ENCODE results near the gene KCNF1. TPM values are rescaled to one million over a fixed set of nuclear protein-coding genes. Genes with fewer than 3 reads are reported as not detected.

KCNF1 gene
- total RNA-seq, 2 donors from 2014 or later: 1.0 TPM; not detected in 1

- intact Hi-C loops (cut with DNase I): no loop called here
Measured at GRCh38 chr2:10930721-10931516, 19.2 kb downstream of the KCNF1 start.

GRCh38 chr2:10931710-10932255 is 20.0 kb downstream of the KCNF1 start:
- Histone ChIP-seq H3K9me3 (no peaks in the 10 kb centered on the region), H3K27ac (no peak overlapping the region), H3K36me3 (no peaks in the 10 kb centered on the region), H3K27me3 (replicated peaks; ENCODE audit: insufficient read depth) (no peaks in the 10 kb centered on the region), H3K4me3 (no peak overlapping the region), H3K4me1 (replicated peaks) (no peaks in the 10 kb centered on the region)
- WGBS: 74% methylated on average over 11 of the region's 14 CpGs
- no peak for DNase-seq (ENCODE audit: low spot score)
- intact Hi-C loops (cut with DNase I): no loop called here
- TF ChIP-seq POLR2AphosphoS5 (IDR thresholded peaks at IDR 0.05): no peak
- no peak for TF ChIP-seq CTCF (IDR thresholded peaks at IDR 0.05)
- no peak for TF ChIP-seq POLR2A (IDR thresholded peaks at IDR 0.05)

More at GRCh38 chr2:10930721-10931516, 19.2 kb downstream of the KCNF1 start:
- Histone ChIP-seq H3K27ac (no peak overlapping the region), H3K4me1 (replicated peaks) (no peaks in the 10 kb centered on the region), H3K27me3 (replicated peaks; ENCODE audit: insufficient read depth) (no peaks in the 10 kb centered on the region), H3K9me3 (no peaks in the 10 kb centered on the region), H3K4me3 (no peak overlapping the region), H3K36me3 (no peaks in the 10 kb centered on the region)
- DNase-seq (ENCODE audit: low spot score): no peak
- 87% methylated on average over 12 of the region's 12 CpGs for WGBS
- TF ChIP-seq POLR2A (IDR thresholded peaks at IDR 0.05) (no peak), POLR2AphosphoS5 (IDR thresholded peaks at IDR 0.05) (no peak), CTCF (IDR thresholded peaks at IDR 0.05) (no peak)

GRCh38 chr2:10932345-10933151 is 20.8 kb downstream of the KCNF1 start:
- Histone ChIP-seq H3K4me3 (no peak overlapping the region), H3K27me3 (replicated peaks; ENCODE audit: insufficient read depth) (no peaks in the 10 kb centered on the region), H3K27ac (no peak overlapping the region), H3K36me3 (no peaks in the 10 kb centered on the region), H3K4me1 (replicated peaks) (no peaks in the 10 kb centered on the region), H3K9me3 (no peaks in the 10 kb centered on the region)
- WGBS: 73% methylated on average over 17 of the region's 17 CpGs
- no peak for TF ChIP-seq CTCF (IDR thresholded peaks at IDR 0.05)
- no peak for TF ChIP-seq POLR2AphosphoS5 (IDR thresholded peaks at IDR 0.05)
- no peak for TF ChIP-seq POLR2A (IDR thresholded peaks at IDR 0.05)
- intact Hi-C loops (cut with DNase I): no loop called here
- DNase-seq (ENCODE audit: low spot score): no peak

GRCh38 chr2:10933700-10934225 is 22.0 kb downstream of the KCNF1 start:
- H3K4me1 ChIP-seq (replicated peaks): no peaks in the 10 kb centered on the region
- TF ChIP-seq POLR2A (IDR thresholded peaks at IDR 0.05): no peak
- no peak for TF ChIP-seq CTCF (IDR thresholded peaks at IDR 0.05)
- no peak for TF ChIP-seq POLR2AphosphoS5 (IDR thresholded peaks at IDR 0.05)
- H3K27me3 ChIP-seq (replicated peaks; ENCODE audit: insufficient read depth): no peaks in the 10 kb centered on the region
- WGBS: 90% methylated on average over 11 of the region's 11 CpGs
- intact Hi-C loops (cut with DNase I): no loop called here
- no peak for DNase-seq (ENCODE audit: low spot score)
- H3K36me3 ChIP-seq: no peaks in the 10 kb centered on the region
- H3K27ac ChIP-seq: no peak overlapping the region
- no peaks in the 10 kb centered on the region for H3K9me3 ChIP-seq
- H3K4me3 ChIP-seq: no peak overlapping the region
